ENCODE data around the gene PTPRD.

Gene PTPRD

GRCh38 chr9:8890695-8891094 lies 1722.1 kb downstream of the PTPRD start:
- TF ChIP-seq REST (IDR thresholded peaks at IDR 0.05; ENCODE audit: insufficient read depth in 1 of 2, low read depth in 2 of 2, low read length in 2 of 2) (no peak), TAF1 (IDR thresholded peaks at IDR 0.05; ENCODE audit: borderline replicate concordance, insufficient read depth, low read length) (no peak), SIN3A (IDR thresholded peaks at IDR 0.05; ENCODE audit: borderline replicate concordance, insufficient read depth, low read length) (no peak), FOXP2 (optimal IDR thresholded peaks at IDR 0.05; ENCODE audit: borderline replicate concordance, extremely low read depth, extremely low read length, insufficient read depth) (no peak), POLR2AphosphoS5 (IDR thresholded peaks at IDR 0.05; ENCODE audit: low read depth, low read length) (no peak)

- TF ChIP-seq POLR2AphosphoS5 (IDR thresholded peaks at IDR 0.05; ENCODE audit: low read depth, low read length) = no peak
- no peak for TF ChIP-seq REST (IDR thresholded peaks at IDR 0.05; ENCODE audit: insufficient read depth in 1 of 2, low read depth in 2 of 2, low read length in 2 of 2)
- no peak for TF ChIP-seq FOXP2 (optimal IDR thresholded peaks at IDR 0.05; ENCODE audit: borderline replicate concordance, extremely low read depth, extremely low read length, insufficient read depth)
- no peak for TF ChIP-seq TAF1 (IDR thresholded peaks at IDR 0.05; ENCODE audit: borderline replicate concordance, insufficient read depth, low read length)
- no peak for TF ChIP-seq SIN3A (IDR thresholded peaks at IDR 0.05; ENCODE audit: borderline replicate concordance, insufficient read depth, low read length)
Measured at GRCh38 chr9:8889100-8889499, 1723.7 kb downstream of the PTPRD start.

- TF ChIP-seq FOXP2 (optimal IDR thresholded peaks at IDR 0.05; ENCODE audit: borderline replicate concordance, extremely low read depth, extremely low read length, insufficient read depth) (no peak), POLR2AphosphoS5 (IDR thresholded peaks at IDR 0.05; ENCODE audit: low read depth, low read length) (no peak), TAF1 (IDR thresholded peaks at IDR 0.05; ENCODE audit: borderline replicate concordance, insufficient read depth, low read length) (no peak), SIN3A (IDR thresholded peaks at IDR 0.05; ENCODE audit: borderline replicate concordance, insufficient read depth, low read length) (no peak), REST (IDR thresholded peaks at IDR 0.05; ENCODE audit: insufficient read depth in 1 of 2, low read depth in 2 of 2, low read length in 2 of 2) (no peak)
Measured at GRCh38 chr9:8888591-8888990, 1724.2 kb downstream of the PTPRD start.

GRCh38 chr9:8887369-8887768 lies 1725.4 kb downstream of the PTPRD start:
- TF ChIP-seq FOXP2 (optimal IDR thresholded peaks at IDR 0.05; ENCODE audit: borderline replicate concordance, extremely low read depth, extremely low read length, insufficient read depth) (no peak), SIN3A (IDR thresholded peaks at IDR 0.05; ENCODE audit: borderline replicate concordance, insufficient read depth, low read length) (no peak), REST (IDR thresholded peaks at IDR 0.05; ENCODE audit: insufficient read depth in 1 of 2, low read depth in 2 of 2, low read length in 2 of 2) (no peak), TAF1 (IDR thresholded peaks at IDR 0.05; ENCODE audit: borderline replicate concordance, insufficient read depth, low read length) (no peak), POLR2AphosphoS5 (IDR thresholded peaks at IDR 0.05; ENCODE audit: low read depth, low read length) (no peak)

GRCh38 chr9:8883321-8883720 lies 1729.5 kb downstream of the PTPRD start:
- no peak for TF ChIP-seq FOXP2 (optimal IDR thresholded peaks at IDR 0.05; ENCODE audit: borderline replicate concordance, extremely low read depth, extremely low read length, insufficient read depth)
- TF ChIP-seq SIN3A (IDR thresholded peaks at IDR 0.05; ENCODE audit: borderline replicate concordance, insufficient read depth, low read length) = no peak
- TF ChIP-seq REST (IDR thresholded peaks at IDR 0.05; ENCODE audit: insufficient read depth in 1 of 2, low read depth in 2 of 2, low read length in 2 of 2) = no peak
- TF ChIP-seq TAF1 (IDR thresholded peaks at IDR 0.05; ENCODE audit: borderline replicate concordance, insufficient read depth, low read length) = no peak

Data from PFSK-1 (cell line).